ENCODE results near the gene PLAC1.
A peak's percentile ranks its signal among the peaks of the same experiment; 100 is the strongest.

Gene PLAC1

GRCh38 chrX:134669378-134670098 is 11.3 kb upstream of the PLAC1 start:
- DNase-seq = no peak

GRCh38 chrX:134664202-134664601 is 5.9 kb upstream of the PLAC1 start:
- DNase-seq = no peak

- peak; percentile 8 for DNase-seq
Measured at GRCh38 chrX:134661295-134661694, 3.0 kb upstream of the PLAC1 start.

- no peak for DNase-seq
Measured at GRCh38 chrX:134660627-134661026, 2.4 kb upstream of the PLAC1 start.

GRCh38 chrX:134659761-134660160 is 1.5 kb upstream of the PLAC1 start:
- no peak for DNase-seq

GRCh38 chrX:134658760-134659023 is 421 bp upstream of the PLAC1 start:
- no peak for DNase-seq

GRCh38 chrX:134654398-134655012 is 3.8 kb downstream of the PLAC1 start:
- no peak for DNase-seq

- DNase-seq = no peak
Measured at GRCh38 chrX:134653835-134654234, 4.4 kb downstream of the PLAC1 start.

- DNase-seq = no peak
Measured at GRCh38 chrX:134650701-134651100, 7.6 kb downstream of the PLAC1 start.

- DNase-seq = no peak
Measured at GRCh38 chrX:134649770-134650169, 8.5 kb downstream of the PLAC1 start.

GRCh38 chrX:134647477-134647877 is 10.8 kb downstream of the PLAC1 start:
- no peak for DNase-seq

- DNase-seq = no peak
Measured at GRCh38 chrX:134646691-134647090, 11.6 kb downstream of the PLAC1 start.

- peak; percentile 9 for DNase-seq
Measured at GRCh38 chrX:134645936-134646543, 12.2 kb downstream of the PLAC1 start.

GRCh38 chrX:134642386-134642785 is 15.9 kb downstream of the PLAC1 start:
- no peak for DNase-seq

GRCh38 chrX:134641346-134641745 is 16.9 kb downstream of the PLAC1 start:
- DNase-seq = peak; percentile 52

GRCh38 chrX:134640914-134641313 is 17.4 kb downstream of the PLAC1 start:
- DNase-seq = no peak

GRCh38 chrX:134636851-134637250 is 21.4 kb downstream of the PLAC1 start:
- DNase-seq = no peak

GRCh38 chrX:134634691-134635090 is 23.6 kb downstream of the PLAC1 start:
- peak; percentile 77 for DNase-seq

GRCh38 chrX:134633832-134634231 is 24.4 kb downstream of the PLAC1 start:
- DNase-seq = peak; percentile 10

GRCh38 chrX:134633394-134633793 is 24.9 kb downstream of the PLAC1 start:
- DNase-seq = no peak

GRCh38 chrX:134632355-134632754 is 25.9 kb downstream of the PLAC1 start:
- no peak for DNase-seq

- DNase-seq = no peak
Measured at GRCh38 chrX:134631426-134632346, 26.6 kb downstream of the PLAC1 start.

GRCh38 chrX:134628663-134629062 is 29.6 kb downstream of the PLAC1 start:
- no peak for DNase-seq

GRCh38 chrX:134626434-134626833 is 31.8 kb downstream of the PLAC1 start:
- no peak for DNase-seq
